GM19468 (cell line): Measurements from ENCODE around the gene DNAJA3.

Experiments
- ATAC-seq: cut with Tn5 transposase; IDR thresholded peaks from one replicate; pipeline ENCODE4 v1.9.1; 2021; ENCODE audit warnings: mild to moderate bottlenecking, moderate library complexity, moderate number of reproducible peaks; ENCODE audit not compliant: unreplicated experiment; ENCODE audit errors: extremely low read depth

Gene DNAJA3

GRCh38 chr16:4425378-4426020 lies at the start of gene DNAJA3:
DNAJA3 (plus strand) TSS chr16:4425868; CDS start chr16:4425882, 14 bp downstream.
- ATAC-seq: peak; percentile 64

- ATAC-seq: no peak
Observed at GRCh38 chr16:4376126-4376892, 49.4 kb upstream of the DNAJA3 start.

DNA sequence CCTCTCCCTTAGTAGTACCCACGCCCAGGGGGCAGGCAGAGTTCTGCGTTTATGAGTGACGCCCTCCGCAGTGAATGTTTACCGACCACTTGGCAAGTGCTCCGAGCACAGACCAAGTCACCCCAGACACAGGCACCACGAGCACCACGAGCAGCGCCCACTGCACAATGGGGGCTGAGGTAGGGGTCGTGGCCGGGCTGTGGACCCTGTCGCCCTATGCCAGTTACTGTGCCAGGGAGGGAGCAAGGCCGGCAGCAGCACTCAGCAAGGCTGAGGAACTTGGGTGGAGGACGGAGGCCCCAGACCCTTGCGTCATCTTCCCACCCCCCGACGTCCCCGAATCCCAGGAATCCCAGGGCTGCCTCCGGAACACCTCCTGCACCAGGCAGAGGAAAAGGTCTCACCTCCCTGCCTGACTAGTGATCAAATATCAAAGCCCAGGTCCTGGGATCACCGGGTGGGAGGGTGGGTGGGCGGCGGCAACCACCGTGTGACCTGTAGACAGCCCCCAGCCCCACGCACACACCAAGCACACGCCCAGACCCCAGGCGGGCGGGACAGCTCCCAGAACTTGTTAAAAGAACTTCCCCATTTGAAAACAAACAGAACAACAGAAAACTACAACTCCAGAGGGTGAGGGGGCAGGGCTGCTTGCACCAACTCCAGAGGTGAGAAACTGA lies 48.6 kb upstream of the DNAJA3 start:
- no peak for ATAC-seq

- no peak for ATAC-seq
Observed at GRCh38 chr16:4377573-4378154, 48.0 kb upstream of the DNAJA3 start.

DNA sequence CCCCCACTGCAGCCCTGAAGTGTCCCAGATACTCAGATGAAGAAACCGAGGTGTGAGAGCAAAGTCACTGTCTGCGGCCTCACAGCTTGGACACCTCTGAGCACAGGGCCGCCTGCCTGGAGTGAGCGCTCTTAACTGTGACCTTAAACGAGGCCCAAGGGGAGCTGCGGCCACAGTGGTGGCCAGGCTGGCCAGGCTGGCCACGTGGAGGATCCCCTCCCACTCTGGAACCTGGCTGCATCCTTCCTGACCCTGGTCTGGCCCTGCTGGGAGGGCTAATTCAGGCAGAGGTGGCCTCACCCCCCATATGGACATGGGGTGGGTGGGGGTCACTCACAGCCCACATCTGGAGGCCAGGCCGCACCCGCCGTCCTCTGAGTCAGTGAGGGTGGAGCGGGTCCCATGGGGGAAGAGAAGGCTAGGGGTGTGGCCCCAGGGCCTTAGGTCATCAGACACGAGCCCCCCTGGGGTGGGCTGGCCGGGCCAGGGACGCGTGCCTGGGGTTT lies 47.5 kb upstream of the DNAJA3 start:
- no peak for ATAC-seq

- ATAC-seq: no peak
Observed at GRCh38 chr16:4378999-4379690, 46.5 kb upstream of the DNAJA3 start.

DNA sequence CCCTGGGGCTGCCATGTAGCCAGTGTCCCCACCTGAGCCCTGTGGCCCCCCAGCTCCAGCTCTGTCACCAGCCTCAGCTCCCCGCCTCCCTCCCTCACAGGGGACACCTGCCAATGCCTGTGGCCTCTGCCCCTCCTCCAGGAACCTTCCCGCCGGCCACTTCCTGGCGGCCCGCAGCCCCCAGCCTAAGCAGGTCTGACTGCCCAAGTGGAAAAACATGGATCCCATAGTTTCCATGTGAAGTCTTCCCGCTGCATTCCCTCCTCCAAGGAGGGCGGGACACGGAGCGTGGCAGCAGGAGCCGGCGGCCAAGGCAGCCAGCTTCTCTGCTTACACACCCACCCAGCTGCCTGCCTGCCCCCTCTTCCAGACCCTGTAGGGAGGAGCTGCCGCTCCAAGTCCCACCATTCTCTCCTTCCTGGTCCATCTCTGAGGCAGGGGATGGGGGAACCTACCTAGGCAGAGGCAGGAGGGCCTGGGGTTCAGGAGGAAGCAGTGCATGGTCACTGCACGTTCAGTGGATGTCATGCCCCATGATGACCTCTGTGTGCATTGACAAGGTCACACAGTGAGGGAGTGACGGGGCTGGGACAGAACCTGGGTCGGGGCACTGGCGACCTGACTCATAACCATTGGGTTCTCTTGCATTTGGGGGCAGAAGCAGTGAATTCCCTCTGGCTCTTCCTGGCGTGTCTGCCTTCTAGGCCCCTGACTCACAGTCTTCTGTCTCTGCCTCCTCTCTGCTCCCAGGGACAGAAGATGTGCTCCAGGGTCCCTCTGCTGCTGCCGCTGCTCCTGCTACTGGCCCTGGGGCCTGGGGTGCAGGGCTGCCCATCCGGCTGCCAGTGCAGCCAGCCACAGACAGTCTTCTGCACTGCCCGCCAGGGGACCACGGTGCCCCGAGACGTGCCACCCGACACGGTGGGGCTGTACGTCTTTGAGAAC lies 45.3 kb upstream of the DNAJA3 start:
- no peak for ATAC-seq

- ATAC-seq: no peak
Observed at GRCh38 chr16:4381072-4381934, 44.4 kb upstream of the DNAJA3 start.

DNA sequence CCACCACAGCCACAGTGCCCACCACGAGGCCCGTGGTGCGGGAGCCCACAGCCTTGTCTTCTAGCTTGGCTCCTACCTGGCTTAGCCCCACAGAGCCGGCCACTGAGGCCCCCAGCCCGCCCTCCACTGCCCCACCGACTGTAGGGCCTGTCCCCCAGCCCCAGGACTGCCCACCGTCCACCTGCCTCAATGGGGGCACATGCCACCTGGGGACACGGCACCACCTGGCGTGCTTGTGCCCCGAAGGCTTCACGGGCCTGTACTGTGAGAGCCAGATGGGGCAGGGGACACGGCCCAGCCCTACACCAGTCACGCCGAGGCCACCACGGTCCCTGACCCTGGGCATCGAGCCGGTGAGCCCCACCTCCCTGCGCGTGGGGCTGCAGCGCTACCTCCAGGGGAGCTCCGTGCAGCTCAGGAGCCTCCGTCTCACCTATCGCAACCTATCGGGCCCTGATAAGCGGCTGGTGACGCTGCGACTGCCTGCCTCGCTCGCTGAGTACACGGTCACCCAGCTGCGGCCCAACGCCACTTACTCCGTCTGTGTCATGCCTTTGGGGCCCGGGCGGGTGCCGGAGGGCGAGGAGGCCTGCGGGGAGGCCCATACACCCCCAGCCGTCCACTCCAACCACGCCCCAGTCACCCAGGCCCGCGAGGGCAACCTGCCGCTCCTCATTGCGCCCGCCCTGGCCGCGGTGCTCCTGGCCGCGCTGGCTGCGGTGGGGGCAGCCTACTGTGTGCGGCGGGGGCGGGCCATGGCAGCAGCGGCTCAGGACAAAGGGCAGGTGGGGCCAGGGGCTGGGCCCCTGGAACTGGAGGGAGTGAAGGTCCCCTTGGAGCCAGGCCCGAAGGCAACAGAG lies 43.5 kb upstream of the DNAJA3 start:
- no peak for ATAC-seq

DNA sequence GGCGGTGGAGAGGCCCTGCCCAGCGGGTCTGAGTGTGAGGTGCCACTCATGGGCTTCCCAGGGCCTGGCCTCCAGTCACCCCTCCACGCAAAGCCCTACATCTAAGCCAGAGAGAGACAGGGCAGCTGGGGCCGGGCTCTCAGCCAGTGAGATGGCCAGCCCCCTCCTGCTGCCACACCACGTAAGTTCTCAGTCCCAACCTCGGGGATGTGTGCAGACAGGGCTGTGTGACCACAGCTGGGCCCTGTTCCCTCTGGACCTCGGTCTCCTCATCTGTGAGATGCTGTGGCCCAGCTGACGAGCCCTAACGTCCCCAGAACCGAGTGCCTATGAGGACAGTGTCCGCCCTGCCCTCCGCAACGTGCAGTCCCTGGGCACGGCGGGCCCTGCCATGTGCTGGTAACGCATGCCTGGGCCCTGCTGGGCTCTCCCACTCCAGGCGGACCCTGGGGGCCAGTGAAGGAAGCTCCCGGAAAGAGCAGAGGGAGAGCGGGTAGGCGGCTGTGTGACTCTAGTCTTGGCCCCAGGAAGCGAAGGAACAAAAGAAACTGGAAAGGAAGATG lies 42.8 kb upstream of the DNAJA3 start:
- ATAC-seq: no peak

GRCh38 chr16:4383591-4384444 lies 41.9 kb upstream of the DNAJA3 start:
- ATAC-seq: no peak

DNA sequence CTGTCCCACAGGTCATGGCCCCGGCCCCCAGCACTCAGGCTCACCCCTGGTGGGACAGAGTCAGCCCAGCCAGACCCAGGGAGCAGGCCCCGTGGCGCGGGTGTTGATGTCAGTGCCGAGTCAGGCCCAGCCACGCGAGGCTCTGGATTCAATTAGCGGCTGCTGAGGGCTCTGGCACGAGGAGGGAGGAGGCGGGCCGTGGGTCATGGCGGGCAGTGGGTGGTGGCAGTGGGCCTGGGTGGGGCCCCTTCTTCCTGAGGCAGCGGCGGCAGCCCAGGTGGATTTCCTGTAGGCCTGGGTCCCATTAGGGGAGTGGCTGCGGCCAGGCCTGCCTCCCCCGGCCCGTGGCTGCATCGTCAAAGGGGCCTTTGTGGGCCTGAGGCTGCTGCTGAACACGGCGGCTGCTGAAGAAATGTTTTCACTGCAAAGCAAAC lies 41.1 kb upstream of the DNAJA3 start:
- ATAC-seq: no peak

DNA sequence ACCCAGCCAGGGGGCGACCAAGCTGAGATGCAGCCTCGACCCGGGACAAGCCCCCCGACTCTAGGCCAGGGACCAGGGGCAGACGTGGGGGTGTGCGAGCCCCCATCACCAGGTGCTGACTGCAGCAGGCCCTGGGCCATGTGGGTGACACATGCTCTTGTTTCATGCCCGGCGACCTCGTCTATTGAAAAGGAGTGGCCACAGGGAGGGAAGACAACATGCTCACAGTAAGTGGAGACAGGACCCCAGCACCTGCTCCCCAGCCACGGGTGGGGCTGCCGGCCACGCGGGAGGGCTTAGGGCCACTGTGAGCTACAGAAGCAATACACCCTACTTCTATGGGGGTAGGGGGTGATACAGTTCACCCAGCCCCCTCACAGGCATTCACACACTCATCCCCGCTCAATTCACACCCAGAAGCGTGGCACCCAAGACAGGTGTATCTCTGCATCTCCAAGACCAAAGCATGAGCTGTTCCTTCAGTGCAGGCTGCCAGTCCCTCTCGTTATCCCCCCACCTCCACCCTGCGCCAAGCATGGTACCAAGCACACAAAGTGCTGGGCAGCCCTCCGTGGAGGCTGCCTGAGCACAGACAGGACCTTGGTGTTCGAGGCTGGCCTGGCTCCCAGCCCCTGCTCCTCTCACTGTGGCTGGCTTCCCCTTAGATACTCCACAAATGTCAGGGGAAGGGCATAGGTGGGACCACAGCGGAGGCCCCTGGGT lies 40.4 kb upstream of the DNAJA3 start:
- no peak for ATAC-seq

DNA sequence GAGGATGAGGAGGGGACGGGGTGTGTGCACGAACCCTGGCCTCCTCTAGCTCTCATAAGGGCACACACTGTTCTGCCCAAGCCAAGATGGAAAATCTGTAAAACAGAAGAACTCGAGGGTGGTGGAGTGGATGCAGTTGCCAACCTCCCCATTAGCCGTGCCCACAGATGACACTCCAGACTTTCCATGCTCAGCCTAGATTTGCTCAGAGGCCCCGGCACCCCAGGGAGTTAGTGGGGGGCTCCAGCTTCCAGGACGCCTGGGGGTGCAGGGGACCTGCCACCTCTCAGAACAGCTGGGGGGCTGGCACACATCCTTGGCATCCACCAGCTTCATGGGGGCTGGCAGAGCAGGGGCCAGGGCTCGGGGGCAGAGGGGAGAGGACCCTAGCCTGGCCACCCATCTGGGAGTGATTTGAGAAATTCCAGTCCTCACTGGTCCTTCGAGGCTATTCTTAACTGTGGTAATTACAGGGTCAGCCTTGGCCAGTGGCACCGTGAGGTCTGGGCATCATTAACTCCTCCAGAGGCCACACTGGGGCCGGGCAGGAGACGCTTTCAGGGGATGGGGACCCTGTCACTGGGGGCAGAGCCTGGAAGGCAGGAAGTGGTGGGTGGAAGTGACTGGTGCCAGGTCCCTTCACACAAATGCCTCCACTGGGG lies 39.7 kb upstream of the DNAJA3 start:
- no peak for ATAC-seq

- ATAC-seq: no peak
Observed at GRCh38 chr16:4386451-4386805, 39.2 kb upstream of the DNAJA3 start.
